Stomach (tissue), 4 donors: Measurements from ENCODE around the gene RBM10.

Experiments
- CTCF ChIP-seq, 7 experiments: fragments of 450-650 bp in 4 of 7; fragments of 200-600 bp in 3 of 7; sonication (generic) in 3 of 7; IDR thresholded peaks; one replicate each; pipeline ENCODE4 v1.5.1; 2016 to 2019; ENCODE audit warnings: antibody characterized with exemption in 7 of 7, control low read depth in 2 of 7, mild to moderate bottlenecking in 1 of 7
- POLR2AphosphoS5 ChIP-seq, 3 donors: sonication (generic); formaldehyde crosslinking; IDR thresholded peaks; one replicate each; pipeline ENCODE4 v1.6.1; 2016; ENCODE audit warnings: antibody characterized with exemption in 3 of 3

GRCh38 chrX:47204970-47205369 lies 59.9 kb downstream of the RBM10 start:
- TF ChIP-seq CTCF (IDR thresholded peaks at IDR 0.05) (no peak), POLR2AphosphoS5 (IDR thresholded peaks at IDR 0.05) (no peak)
